ENCODE results near the gene SAXO1. TPM values are rescaled to one million over a fixed set of nuclear protein-coding genes. Genes with fewer than 3 reads are reported as not detected.
"Not testable (repeated sequence)": the region's sequence is repeated elsewhere in the genome, so short reads cannot be mapped to it uniquely, and the experiment has no call there.

Gene SAXO1
- total RNA-seq, 2 donors from 2014 or later, result 0.05 TPM; not detected in 1

DNA sequence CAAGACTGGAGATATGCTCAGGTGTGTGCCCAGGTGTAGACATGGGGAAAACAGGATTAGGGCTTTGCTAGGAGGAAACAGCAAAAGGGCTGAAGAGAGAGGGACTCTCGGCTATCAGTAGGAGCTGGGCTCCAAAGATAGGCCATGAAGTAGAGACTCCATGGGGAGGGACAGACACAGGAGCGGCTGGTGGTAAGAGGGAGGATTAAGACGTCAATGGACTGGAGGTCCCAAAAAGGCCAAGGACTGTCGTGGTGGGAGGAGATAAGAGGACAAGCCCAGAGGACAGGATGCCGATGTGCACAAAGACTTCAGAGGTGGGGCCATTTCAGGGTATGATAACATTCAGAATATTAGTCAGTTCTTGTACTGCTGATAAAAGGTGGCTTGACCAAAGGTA is 93.1 kb downstream of the SAXO1 start:
- no peaks in the 10 kb centered on the region for H3K9me3 Mint-ChIP-seq
- DNase-seq (ENCODE audit: low spot score in 2 of 2) (no peak), ATAC-seq (no peak)
- no peak overlapping the region for H3K27ac Mint-ChIP-seq
- H3K36me3 Mint-ChIP-seq, result no peaks in the 10 kb centered on the region

GRCh38 chr9:18936094-18936871 is 96.7 kb downstream of the SAXO1 start:
- H3K27ac Mint-ChIP-seq, result no peak overlapping the region
- DNase-seq (ENCODE audit: low spot score in 2 of 2) (no peak), ATAC-seq (no peak)
- no peaks in the 10 kb centered on the region for H3K9me3 Mint-ChIP-seq
- no peaks in the 10 kb centered on the region for H3K36me3 Mint-ChIP-seq

GRCh38 chr9:18935541-18935940 is 97.5 kb downstream of the SAXO1 start:
- Mint-ChIP-seq H3K9me3 (no peaks in the 10 kb centered on the region), H3K36me3 (no peaks in the 10 kb centered on the region), H3K27ac (no peak overlapping the region)
- ATAC-seq, result no peak
- DNase-seq (ENCODE audit: low spot score in 2 of 2), result no peak

DNA sequence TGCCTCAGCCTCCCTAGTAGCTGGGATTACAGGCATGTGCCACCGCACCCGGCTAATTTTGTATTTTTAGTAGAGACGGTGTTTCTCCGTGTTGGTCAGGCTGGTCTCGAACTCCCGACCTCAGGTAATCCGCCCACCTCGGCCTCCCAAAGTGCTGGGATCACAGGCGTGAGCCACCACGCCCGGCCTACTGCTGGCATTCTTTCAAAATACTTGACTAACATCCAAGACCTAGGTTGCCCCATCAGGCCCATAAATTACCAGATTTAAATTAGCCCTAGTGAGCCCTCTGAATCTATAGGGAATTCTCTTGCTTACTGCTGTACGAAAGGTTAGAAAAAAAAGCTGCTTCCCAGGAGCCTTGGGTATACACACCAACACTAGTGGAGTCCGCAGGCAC is 102.4 kb downstream of the SAXO1 start:
- not testable (repeated sequence) for H3K27ac Mint-ChIP-seq, ATAC-seq, H3K36me3 Mint-ChIP-seq

DNA sequence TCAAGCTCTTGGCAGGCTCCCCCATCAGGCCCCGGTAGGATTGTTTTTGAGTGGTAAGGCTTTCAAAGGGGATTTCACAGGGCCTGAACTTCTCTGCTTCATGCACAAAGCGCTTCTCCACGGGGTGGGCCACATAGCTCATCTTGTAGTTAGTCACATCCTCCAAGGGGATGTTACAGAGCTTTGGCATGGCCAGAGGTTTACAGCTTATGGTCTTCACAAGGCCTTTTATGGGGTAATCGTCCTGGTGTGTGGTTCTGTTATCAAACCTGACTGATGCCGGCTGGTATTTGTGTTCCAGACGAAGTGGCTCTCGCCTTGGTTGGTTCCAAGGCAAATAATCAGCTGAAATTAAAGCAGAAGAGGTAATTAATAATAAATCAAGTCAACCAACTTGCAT is 104.3 kb downstream of the SAXO1 start:
- no peak for ATAC-seq
- no peaks in the 10 kb centered on the region for H3K36me3 Mint-ChIP-seq
- no peaks in the 10 kb centered on the region for H3K9me3 Mint-ChIP-seq

More for the DNA sequence above, 102.4 kb downstream of the SAXO1 start:
- DNase-seq (ENCODE audit: low spot score in 2 of 2); H3K9me3 Mint-ChIP-seq: not testable (repeated sequence)

DNA sequence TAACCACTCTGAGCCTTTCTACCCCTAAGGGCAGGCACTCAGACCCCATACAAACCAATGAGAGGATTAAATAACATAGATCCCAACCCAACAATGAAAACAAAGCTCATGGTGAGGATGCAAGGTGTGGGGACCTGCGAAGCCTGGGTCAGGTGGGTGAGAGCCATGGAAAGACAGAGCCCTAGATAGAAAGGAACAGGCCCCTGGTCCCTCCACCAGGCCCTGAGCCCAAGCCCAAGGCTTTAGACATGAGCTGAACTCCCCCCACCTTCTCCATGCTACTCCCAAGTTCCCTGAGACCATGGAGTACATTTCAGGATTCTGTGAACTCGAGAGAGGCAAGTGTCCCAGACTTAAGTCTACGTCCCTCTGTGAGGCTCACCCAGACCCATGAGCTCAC is 106.5 kb downstream of the SAXO1 start:
- DNase-seq (ENCODE audit: low spot score in 2 of 2) (no peak), ATAC-seq (no peak)
- Mint-ChIP-seq H3K27ac (no peak overlapping the region), H3K36me3 (no peaks in the 10 kb centered on the region), H3K9me3 (no peaks in the 10 kb centered on the region)

More for the DNA sequence above, 104.3 kb downstream of the SAXO1 start:
- DNase-seq (ENCODE audit: low spot score in 2 of 2), result no peak
- H3K27ac Mint-ChIP-seq, result no peak overlapping the region

GRCh38 chr9:18925880-18926279 is 107.1 kb downstream of the SAXO1 start:
- Mint-ChIP-seq H3K9me3 (no peaks in the 10 kb centered on the region), H3K27ac (no peak overlapping the region), H3K36me3 (no peaks in the 10 kb centered on the region)
- ATAC-seq, result no peak
- DNase-seq (ENCODE audit: low spot score in 2 of 2), result no peak

DNA sequence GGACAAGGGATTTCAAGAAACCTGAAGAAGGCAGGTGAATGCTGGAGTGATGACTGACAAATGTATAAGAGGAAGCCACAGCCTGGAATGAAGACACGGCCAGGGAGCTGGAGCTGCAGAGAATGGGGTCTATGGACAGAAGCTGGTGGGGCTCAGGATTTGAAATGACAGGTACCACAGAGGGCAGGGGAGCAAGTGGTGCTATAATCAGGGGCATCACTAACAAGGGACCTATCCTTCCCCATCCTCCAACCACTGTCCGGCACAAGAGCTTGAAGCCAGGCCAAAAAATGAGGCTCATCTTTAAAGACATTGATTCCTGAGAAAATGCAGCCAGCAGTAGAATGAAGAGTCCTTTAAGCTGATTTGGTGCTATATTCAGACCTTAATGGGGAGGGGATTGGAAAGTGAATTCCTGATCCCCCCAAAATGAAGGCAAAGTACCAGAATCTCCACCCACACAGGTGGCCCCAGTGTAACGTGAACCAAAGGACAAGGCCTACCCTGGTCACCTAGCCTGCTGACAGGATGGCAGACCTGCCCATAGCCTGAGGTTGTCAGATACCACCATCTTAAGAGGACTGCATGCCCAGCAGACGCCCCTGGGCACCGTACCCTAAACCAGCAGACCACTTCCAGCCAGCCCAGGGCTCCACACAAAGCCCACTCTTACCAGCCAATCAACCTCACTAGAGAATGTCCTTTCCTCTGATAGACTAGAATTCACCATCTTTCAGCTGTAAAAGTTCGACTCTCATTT is 109.2 kb downstream of the SAXO1 start:
- no peak for ATAC-seq
- Mint-ChIP-seq H3K36me3 (no peaks in the 10 kb centered on the region), H3K9me3 (no peaks in the 10 kb centered on the region), H3K27ac (no peak overlapping the region)
- DNase-seq (ENCODE audit: low spot score in 2 of 2), result no peak

DNA sequence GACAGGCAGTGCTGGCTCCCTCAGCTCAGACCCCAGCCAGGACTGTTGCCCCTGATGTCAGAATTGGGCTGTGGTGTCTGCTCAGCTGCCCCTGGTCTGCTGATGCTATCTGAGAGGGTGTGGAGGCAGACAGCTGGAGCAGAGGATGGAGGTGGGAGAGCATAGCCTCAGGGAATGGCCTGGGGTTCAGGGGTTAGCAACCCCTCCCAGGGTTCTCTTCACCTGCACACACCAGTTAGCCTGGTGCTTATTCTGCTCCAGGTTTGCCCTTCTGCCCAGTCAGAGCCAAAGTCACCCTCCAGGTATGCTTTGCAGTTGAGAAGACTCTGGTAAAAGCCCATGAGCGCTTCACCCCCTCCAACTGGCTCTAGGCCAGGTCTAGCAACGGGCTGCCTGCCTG is 109.8 kb downstream of the SAXO1 start:
- H3K9me3 Mint-ChIP-seq, result no peaks in the 10 kb centered on the region
- no peaks in the 10 kb centered on the region for H3K36me3 Mint-ChIP-seq

DNA sequence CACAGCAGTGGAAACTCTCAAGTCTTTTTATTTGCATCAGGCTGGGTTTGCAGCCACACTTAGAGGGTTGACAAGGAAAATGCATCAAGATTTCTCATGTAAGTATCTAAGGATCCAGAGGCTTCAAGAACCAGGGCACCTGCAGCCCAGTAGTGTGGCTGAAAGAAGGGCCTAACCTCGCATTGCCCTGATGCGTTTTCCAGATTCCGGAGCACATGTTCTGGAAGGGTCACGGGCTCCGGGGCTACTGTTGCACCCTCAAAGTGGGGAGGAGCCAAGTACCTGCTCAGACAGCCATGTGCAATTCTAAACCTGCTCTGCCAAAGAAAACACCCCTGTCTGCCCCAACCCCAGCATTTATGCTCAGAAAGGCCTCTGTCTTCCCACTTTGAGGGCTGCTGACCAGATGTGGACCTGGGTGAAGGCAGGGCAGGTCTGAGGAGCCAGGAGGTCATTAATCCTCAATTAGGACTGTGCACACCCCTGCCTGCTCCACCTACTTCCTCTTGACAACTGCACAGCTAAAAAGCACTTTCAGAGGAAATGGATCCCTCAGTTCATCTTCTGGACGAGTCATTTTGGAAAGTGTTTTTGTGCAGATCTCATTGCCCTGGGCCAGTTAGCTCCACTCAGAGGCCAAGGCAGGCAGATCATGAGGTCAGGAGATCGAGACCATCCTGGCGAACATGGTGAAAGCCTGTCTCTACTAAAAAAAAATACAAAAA is 110.7 kb downstream of the SAXO1 start:
- no peak overlapping the region for H3K27ac Mint-ChIP-seq
- no peaks in the 10 kb centered on the region for H3K36me3 Mint-ChIP-seq
- ATAC-seq (no peak), DNase-seq (ENCODE audit: low spot score in 2 of 2) (no peak)
- no peaks in the 10 kb centered on the region for H3K9me3 Mint-ChIP-seq

More for the DNA sequence above, 109.8 kb downstream of the SAXO1 start:
- no peak overlapping the region for H3K27ac Mint-ChIP-seq
- ATAC-seq (no peak), DNase-seq (ENCODE audit: low spot score in 2 of 2) (no peak)

DNA sequence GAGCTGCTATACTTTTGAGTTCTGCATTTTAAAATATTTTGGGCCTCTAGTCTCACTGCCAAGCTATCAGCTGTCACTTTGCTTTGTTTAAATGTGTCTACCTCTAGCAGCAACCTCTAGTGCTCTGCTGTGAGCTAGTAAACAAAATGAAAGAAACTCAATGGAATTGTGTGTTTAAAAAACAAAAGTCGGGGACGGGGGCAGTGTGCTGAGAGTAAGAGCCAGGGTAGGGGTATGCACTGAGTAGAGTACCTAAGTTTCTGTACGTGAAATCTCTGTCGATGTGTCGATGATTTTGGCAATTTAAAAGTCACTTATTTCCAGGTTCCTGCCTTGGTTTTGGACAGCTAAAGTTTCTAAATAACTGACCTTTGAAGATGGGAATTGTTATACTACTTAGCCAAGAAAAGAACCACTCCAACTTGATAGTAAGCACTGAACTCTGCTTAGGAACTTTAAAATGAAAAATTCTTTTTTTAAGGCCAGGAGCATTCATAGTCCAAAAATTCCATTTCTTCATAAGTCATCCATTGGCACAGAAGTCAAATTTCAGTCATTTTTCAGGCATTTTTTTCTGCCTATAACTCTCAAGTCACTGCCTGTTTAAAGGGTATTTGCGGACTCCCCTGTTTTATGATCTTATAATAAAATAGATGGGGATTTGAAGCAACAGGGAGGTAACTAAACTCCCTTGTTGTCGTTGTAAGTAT is 111.5 kb downstream of the SAXO1 start:
- ATAC-seq (no peak), DNase-seq (ENCODE audit: low spot score in 2 of 2) (no peak)
- H3K27ac Mint-ChIP-seq, result no peak overlapping the region
- no peaks in the 10 kb centered on the region for H3K36me3 Mint-ChIP-seq
- H3K9me3 Mint-ChIP-seq, result no peaks in the 10 kb centered on the region

GRCh38 chr9:18920141-18921084 is 112.6 kb downstream of the SAXO1 start:
- no peaks in the 10 kb centered on the region for H3K36me3 Mint-ChIP-seq
- no peaks in the 10 kb centered on the region for H3K9me3 Mint-ChIP-seq
- DNase-seq (ENCODE audit: low spot score in 2 of 2), result no peak
- ATAC-seq, result no peak
- H3K27ac Mint-ChIP-seq, result no peak overlapping the region

- no peak for ATAC-seq
- Mint-ChIP-seq H3K9me3 (no peaks in the 10 kb centered on the region), H3K27ac (no peak overlapping the region), H3K36me3 (no peaks in the 10 kb centered on the region)
- DNase-seq (ENCODE audit: low spot score in 2 of 2), result no peak
Measured at GRCh38 chr9:18911714-18912342, 121.2 kb downstream of the SAXO1 start.

DNA sequence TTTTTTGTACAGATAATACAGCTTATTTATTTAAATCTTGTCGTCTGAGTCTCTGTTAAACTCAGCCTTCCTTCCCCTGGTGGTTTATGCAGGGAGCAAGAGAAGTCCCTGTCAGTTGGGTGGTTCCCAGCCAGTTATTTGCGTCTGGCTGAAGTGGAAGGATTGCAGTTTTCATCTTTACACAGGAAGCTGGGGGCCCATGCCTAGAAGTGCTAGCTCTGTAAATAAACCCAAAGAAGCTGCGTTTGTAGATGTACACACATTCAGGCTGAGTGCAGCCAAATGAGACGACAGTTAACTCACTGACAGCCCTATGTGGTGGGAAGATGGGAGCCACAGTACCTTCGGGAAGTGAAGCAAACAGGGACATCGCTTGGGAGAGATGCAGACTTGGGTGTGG is 122.1 kb downstream of the SAXO1 start:
- no peaks in the 10 kb centered on the region for H3K9me3 Mint-ChIP-seq
- DNase-seq (ENCODE audit: low spot score in 2 of 2), result no peak
- no peak overlapping the region for H3K27ac Mint-ChIP-seq
- ATAC-seq, result no peak
- H3K36me3 Mint-ChIP-seq, result no peaks in the 10 kb centered on the region

DNA sequence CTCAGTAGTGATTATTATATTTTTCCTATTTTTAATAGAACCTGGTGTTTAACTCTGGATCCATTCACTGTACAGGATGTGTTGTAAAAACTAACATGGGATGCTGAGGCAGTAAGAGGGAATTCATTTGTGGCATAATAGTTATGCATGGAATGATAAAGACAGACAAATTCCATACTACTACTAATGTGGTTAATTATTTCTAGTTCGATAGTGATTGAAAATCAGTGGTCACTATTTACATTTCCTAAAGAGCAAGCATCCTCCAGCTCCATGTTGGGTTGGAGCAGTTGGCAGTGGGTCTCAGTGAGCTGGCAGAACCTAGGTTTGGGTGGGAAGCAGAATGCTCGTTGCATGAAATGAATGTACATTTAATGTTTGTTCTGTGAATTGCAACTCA is 122.6 kb downstream of the SAXO1 start:
- no peaks in the 10 kb centered on the region for H3K36me3 Mint-ChIP-seq
- no peak overlapping the region for H3K27ac Mint-ChIP-seq

More for the DNA sequence above, 122.6 kb downstream of the SAXO1 start:
- H3K9me3 Mint-ChIP-seq, result no peaks in the 10 kb centered on the region
- DNase-seq (ENCODE audit: low spot score in 2 of 2), result no peak
- ATAC-seq, result no peak
